ENCODE results near the gene CSGALNACT2. TPM values are rescaled to one million over a fixed set of nuclear protein-coding genes. Genes with fewer than 3 reads are reported as not detected.

The CSGALNACT2 gene
- total RNA-seq, 2 donors from 2014 or later: 3.5 to 8.2 TPM

DNA sequence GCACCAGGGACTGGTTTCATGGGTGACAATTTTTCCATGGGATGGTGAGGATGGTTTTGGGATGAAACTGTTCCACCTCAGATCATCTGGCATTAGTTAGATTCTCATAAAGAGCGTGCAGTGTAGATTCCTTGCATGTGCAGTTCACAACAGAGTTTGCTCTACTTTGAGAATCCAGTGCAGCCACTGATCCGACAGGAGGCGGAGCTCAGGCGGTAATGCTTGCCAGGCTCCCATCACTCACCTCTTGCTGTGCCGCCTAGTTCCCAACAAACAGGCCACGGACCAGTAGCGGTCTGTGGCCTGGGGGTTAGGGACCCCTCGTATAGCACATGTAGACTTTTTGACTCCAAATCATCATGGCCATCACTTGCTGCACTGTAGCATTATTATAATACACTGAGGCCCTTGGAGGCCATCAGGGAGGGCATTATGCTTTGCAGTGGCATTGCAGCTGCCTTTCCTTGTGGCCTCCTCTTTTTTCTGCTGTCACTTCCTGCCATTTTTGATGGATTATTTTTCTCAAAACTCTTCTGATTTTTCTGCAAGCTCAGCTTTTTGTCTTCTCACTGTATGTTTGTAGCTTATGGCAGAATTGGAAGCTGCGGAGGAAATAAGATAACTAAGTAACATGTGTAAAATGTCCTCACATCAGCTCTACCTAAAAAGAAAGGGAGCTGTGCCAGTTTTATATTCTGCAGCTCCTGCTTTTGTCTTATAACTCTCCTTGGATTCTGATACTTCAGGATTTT, 18.5 kb downstream of the CSGALNACT2 start:
- intact Hi-C loops (cut with DNase I): no loop called here
- H3K4me3 ChIP-seq: no peak overlapping the region
- H3K36me3 ChIP-seq: no peaks in the 10 kb centered on the region
- H3K9me3 ChIP-seq: no peaks in the 10 kb centered on the region
- H3K27me3 ChIP-seq: no peaks in the 10 kb centered on the region
- no peaks in the 10 kb centered on the region for H3K4me1 ChIP-seq
- no peak for DNase-seq
- no peak overlapping the region for H3K27ac ChIP-seq
- TF ChIP-seq, protein P1, sequence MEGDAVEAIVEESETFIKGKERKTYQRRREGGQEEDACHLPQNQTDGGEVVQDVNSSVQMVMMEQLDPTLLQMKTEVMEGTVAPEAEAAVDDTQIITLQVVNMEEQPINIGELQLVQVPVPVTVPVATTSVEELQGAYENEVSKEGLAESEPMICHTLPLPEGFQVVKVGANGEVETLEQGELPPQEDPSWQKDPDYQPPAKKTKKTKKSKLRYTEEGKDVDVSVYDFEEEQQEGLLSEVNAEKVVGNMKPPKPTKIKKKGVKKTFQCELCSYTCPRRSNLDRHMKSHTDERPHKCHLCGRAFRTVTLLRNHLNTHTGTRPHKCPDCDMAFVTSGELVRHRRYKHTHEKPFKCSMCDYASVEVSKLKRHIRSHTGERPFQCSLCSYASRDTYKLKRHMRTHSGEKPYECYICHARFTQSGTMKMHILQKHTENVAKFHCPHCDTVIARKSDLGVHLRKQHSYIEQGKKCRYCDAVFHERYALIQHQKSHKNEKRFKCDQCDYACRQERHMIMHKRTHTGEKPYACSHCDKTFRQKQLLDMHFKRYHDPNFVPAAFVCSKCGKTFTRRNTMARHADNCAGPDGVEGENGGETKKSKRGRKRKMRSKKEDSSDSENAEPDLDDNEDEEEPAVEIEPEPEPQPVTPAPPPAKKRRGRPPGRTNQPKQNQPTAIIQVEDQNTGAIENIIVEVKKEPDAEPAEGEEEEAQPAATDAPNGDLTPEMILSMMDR (IDR thresholded peaks at IDR 0.05): no peak
- H3K9ac ChIP-seq (ENCODE audit: low read depth in 2 of 2, low read length in 2 of 2): no peak overlapping the region

DNA sequence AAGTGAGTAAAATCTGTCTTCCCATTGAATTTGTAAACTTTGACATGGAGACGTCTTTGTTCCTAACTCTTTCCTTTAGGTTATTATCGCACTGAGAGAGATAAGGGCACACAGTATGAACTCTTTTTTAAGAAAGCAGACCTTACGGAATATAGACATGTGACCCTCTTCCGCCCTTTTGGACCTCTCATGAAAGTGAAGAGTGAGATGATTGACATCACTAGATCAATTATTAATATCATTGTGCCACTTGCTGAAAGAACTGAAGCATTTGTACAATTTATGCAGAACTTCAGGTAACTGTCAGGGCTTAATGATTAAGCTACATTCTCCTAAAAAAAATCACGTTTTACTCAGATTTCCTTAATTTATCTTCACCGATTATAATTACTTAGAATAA, 20.4 kb downstream of the CSGALNACT2 start:
- TF ChIP-seq, protein P1 (IDR thresholded peaks at IDR 0.05): no peak
- no peak for DNase-seq
- Histone ChIP-seq H3K9me3 (no peaks in the 10 kb centered on the region), H3K27me3 (no peaks in the 10 kb centered on the region), H3K4me3 (no peak overlapping the region), H3K9ac (ENCODE audit: low read depth in 2 of 2, low read length in 2 of 2) (no peak overlapping the region), H3K36me3 (no peaks in the 10 kb centered on the region), H3K27ac (no peak overlapping the region), H3K4me1 (no peaks in the 10 kb centered on the region)
- intact Hi-C loops (cut with DNase I): no loop called here

DNA sequence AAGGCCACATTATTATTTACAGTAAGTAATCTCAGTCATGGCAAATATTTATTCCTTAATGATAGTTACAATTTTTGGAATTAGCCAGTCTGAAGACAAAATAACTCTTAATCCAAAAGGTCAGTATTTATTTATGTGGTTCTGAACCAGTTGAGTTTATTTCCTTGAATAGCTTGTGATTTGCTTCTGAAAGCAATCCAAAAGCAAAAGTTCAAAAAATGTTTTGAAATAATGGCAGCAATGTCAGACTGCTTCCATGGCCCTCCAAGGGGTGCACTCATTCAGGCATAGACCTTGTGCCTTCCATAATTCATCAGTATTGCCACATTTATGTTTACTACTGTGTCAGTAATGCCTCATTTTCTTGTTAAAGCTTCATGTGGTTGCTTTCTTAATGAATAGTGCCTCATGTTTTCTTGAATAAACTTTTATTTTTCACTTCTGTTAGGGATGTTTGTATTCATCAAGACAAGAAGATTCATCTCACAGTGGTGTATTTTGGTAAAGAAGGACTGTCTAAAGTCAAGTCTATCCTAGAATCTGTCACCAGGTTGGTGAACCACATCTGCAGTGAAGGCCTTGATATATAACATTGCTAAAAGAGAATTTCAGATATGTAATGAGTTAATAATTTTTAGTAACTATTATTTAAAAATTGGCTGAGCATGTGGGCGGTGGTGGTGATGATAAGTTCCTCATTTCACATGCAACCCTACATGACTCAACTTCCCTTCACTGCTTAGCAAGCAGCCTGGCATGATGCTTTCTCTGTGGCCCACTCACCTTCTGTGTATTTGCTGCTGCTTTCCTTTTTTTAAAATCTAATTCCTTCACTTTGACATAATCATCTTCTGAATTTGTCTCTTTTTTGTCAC, 22.0 kb downstream of the CSGALNACT2 start:
- H3K27me3 ChIP-seq: no peaks in the 10 kb centered on the region
- no peaks in the 10 kb centered on the region for H3K36me3 ChIP-seq
- H3K27ac ChIP-seq: no peak overlapping the region
- intact Hi-C loops (cut with DNase I): no loop called here
- no peak for DNase-seq
- TF ChIP-seq, protein P1 (IDR thresholded peaks at IDR 0.05): no peak
- no peaks in the 10 kb centered on the region for H3K9me3 ChIP-seq
- no peak overlapping the region for H3K9ac ChIP-seq (ENCODE audit: low read depth in 2 of 2, low read length in 2 of 2)
- no peaks in the 10 kb centered on the region for H3K4me1 ChIP-seq
- H3K4me3 ChIP-seq: no peak overlapping the region

DNA sequence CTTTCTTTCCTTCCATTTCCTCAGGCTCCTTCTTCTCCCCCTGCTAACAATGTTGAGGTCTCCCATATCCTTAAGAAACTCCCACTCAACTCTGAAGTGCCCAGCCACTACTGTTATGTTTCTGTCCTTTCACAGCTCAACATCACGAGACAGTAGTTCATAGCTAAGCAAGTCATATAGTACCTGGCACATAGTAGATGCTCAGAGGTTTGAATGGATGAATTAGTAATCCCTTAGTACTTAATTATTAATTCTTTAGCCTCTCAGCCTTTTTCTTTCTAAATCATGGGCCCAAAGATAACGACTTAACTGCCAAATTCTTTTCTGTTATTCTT, 22.6 kb downstream of the CSGALNACT2 start:
- Histone ChIP-seq H3K4me3 (no peak overlapping the region), H3K4me1 (no peaks in the 10 kb centered on the region), H3K27ac (no peak overlapping the region), H3K27me3 (no peaks in the 10 kb centered on the region), H3K9ac (ENCODE audit: low read depth in 2 of 2, low read length in 2 of 2) (no peak overlapping the region), H3K9me3 (no peaks in the 10 kb centered on the region), H3K36me3 (no peaks in the 10 kb centered on the region)
- intact Hi-C loops (cut with DNase I): no loop called here
- no peak for DNase-seq
- TF ChIP-seq, protein P1 (IDR thresholded peaks at IDR 0.05): no peak

DNA sequence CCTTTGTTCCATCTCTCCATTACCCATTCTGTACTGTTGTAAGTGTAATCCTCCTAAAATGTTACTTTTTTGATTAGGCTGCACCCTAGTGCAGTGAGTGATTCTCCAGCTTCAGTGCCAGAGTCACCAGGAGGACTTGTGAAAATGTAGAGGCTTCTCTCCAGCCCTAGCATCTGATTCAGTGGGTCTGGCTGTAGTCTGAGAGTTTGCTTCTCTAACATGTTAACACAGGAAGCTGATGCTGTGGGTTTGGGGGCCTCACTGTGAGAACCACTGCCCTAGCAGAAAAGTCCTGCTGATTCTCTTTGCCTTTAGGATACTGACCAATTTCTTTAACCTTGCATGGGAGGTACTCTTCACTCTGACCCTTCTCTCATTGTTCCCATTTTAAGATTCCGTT, 24.4 kb downstream of the CSGALNACT2 start:
- TF ChIP-seq, protein P1 (IDR thresholded peaks at IDR 0.05): no peak
- H3K4me3 ChIP-seq: no peak overlapping the region
- intact Hi-C loops (cut with DNase I): no loop called here
- no peak overlapping the region for H3K9ac ChIP-seq (ENCODE audit: low read depth in 2 of 2, low read length in 2 of 2)
- no peak for DNase-seq
- H3K36me3 ChIP-seq: no peaks in the 10 kb centered on the region
- no peaks in the 10 kb centered on the region for H3K9me3 ChIP-seq
- no peaks in the 10 kb centered on the region for H3K4me1 ChIP-seq
- H3K27ac ChIP-seq: no peak overlapping the region
- H3K27me3 ChIP-seq: no peaks in the 10 kb centered on the region

All from colonic mucosa (tissue), 4 donors.